HL-60 (cell line): ENCODE measurements around the gene ZNF638.

ENCODE experiments used
- DNase-seq, 2 experiments: peaks; one replicate each; pipeline ENCODE4 v3.0.0-alpha.2; 2010 to 2020; ENCODE audit warnings: low read depth in 1 of 2, low spot score in 1 of 2
- H3K27ac ChIP-seq: fragments of 250-450 bp; sonication (Bioruptor Pico); replicated peaks from 2 replicates; pipeline ENCODE4 v1.5.1; 2020; ENCODE audit warnings: mild to moderate bottlenecking, moderate library complexity
- H3K27me3 ChIP-seq: fragments of 250-450 bp; sonication (Bioruptor Pico); 2 replicates; pipeline ENCODE4 v1.5.1; 2021; ENCODE audit warnings: mild to moderate bottlenecking, moderate library complexity; ENCODE audit not compliant: insufficient read depth, poor library complexity, severe bottlenecking
- H3K4me3 ChIP-seq: replicated peaks from 2 replicates; pipeline ENCODE4 v1.5.1; 2011; ENCODE audit warnings: mild to moderate bottlenecking, control low read depth, low read length; ENCODE audit not compliant: insufficient read depth
- CTCF ChIP-seq: IDR thresholded peaks from one replicate; pipeline ENCODE4 v1.5.1; 2011; ENCODE audit warnings: low read length, control low read depth, inconsistent platforms; ENCODE audit not compliant: insufficient read depth
- GABPA ChIP-seq: IDR thresholded peaks from 2 replicates; pipeline ENCODE4 v1.6.1; 2012; ENCODE audit warnings: low read depth
- POLR2AphosphoS5 ChIP-seq: IDR thresholded peaks from 2 replicates; pipeline ENCODE4 v1.6.1; 2012; ENCODE audit warnings: low read depth
- REST ChIP-seq: IDR thresholded peaks from 2 replicates; pipeline ENCODE4 v1.6.1; 2012; ENCODE audit warnings: low read depth; ENCODE audit not compliant: insufficient replicate concordance
- SPI1 ChIP-seq: IDR thresholded peaks from 2 replicates; pipeline ENCODE4 v1.6.1; 2012; ENCODE audit warnings: low read depth, mild to moderate bottlenecking, borderline replicate concordance

ZNF638 gene

GRCh38 chr2:71346065-71346464 lies 14.5 kb downstream of the ZNF638 start:
- Histone ChIP-seq H3K4me3 (no peak overlapping the region), H3K27ac (no peak overlapping the region), H3K27me3 (no peaks in the 10 kb centered on the region)
- no peak for DNase-seq
- TF ChIP-seq POLR2AphosphoS5 (no peak), SPI1 (no peak), CTCF (no peak), GABPA (no peak), REST (no peak)

- no peak overlapping the region for H3K4me3 ChIP-seq
- no peak for DNase-seq
- TF ChIP-seq GABPA (no peak), REST (peak; percentile 94), POLR2AphosphoS5 (no peak)
- H3K27ac ChIP-seq = no peak overlapping the region
- no peaks in the 10 kb centered on the region for H3K27me3 ChIP-seq
These were observed 15.9 kb downstream of the ZNF638 start for GRCh38 chr2:71347517-71347916.

- TF ChIP-seq REST (peak; percentile 97), SPI1 (no peak)
- no peak overlapping the region for H3K4me3 ChIP-seq
- DNase-seq = no peak
- H3K27ac ChIP-seq = no peak overlapping the region
- no peaks in the 10 kb centered on the region for H3K27me3 ChIP-seq
These were observed 16.7 kb downstream of the ZNF638 start for GRCh38 chr2:71348302-71348701.

- no peak overlapping the region for H3K4me3 ChIP-seq
- no peak overlapping the region for H3K27ac ChIP-seq
- no peaks in the 10 kb centered on the region for H3K27me3 ChIP-seq
- DNase-seq = no peak
- TF ChIP-seq POLR2AphosphoS5 (no peak), SPI1 (no peak), CTCF (no peak), GABPA (no peak), REST (no peak)
These were observed 21.7 kb downstream of the ZNF638 start for GRCh38 chr2:71353248-71353647.
